Measurements from ENCODE around the gene PRKRA.

DNA sequence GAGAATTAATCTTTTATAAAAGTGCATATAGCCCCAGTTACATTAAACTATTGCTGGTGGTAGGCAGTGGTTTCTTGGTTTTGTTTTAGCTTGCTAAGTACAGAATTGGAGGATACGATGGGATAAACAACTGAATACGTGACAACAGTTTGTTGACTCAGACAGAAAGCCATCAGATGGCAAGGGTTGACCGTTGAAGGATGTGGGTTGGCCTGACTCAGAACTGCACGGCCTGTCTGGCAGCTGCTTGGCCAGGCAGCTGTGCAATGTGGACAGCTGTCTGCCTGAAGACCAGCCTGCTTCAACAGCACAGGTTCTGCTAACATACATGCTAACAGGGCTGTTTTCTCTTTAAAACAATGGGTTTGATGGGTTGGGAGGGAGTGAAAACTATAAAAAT is 46.6 kb downstream of the PRKRA start:
- TF ChIP-seq POLR2AphosphoS5 (IDR thresholded peaks at IDR 0.05; ENCODE audit: low read depth, low read length) (no peak), SIN3A (IDR thresholded peaks at IDR 0.05; ENCODE audit: borderline replicate concordance, insufficient read depth, low read depth, low read length) (no peak), TCF7L2 (IDR thresholded peaks at IDR 0.05; ENCODE audit: low read depth, low read length) (no peak)
- TF ChIP-seq, protein P1, sequence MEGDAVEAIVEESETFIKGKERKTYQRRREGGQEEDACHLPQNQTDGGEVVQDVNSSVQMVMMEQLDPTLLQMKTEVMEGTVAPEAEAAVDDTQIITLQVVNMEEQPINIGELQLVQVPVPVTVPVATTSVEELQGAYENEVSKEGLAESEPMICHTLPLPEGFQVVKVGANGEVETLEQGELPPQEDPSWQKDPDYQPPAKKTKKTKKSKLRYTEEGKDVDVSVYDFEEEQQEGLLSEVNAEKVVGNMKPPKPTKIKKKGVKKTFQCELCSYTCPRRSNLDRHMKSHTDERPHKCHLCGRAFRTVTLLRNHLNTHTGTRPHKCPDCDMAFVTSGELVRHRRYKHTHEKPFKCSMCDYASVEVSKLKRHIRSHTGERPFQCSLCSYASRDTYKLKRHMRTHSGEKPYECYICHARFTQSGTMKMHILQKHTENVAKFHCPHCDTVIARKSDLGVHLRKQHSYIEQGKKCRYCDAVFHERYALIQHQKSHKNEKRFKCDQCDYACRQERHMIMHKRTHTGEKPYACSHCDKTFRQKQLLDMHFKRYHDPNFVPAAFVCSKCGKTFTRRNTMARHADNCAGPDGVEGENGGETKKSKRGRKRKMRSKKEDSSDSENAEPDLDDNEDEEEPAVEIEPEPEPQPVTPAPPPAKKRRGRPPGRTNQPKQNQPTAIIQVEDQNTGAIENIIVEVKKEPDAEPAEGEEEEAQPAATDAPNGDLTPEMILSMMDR (IDR thresholded peaks at IDR 0.05) = no peak
- TF ChIP-seq, protein P2, sequence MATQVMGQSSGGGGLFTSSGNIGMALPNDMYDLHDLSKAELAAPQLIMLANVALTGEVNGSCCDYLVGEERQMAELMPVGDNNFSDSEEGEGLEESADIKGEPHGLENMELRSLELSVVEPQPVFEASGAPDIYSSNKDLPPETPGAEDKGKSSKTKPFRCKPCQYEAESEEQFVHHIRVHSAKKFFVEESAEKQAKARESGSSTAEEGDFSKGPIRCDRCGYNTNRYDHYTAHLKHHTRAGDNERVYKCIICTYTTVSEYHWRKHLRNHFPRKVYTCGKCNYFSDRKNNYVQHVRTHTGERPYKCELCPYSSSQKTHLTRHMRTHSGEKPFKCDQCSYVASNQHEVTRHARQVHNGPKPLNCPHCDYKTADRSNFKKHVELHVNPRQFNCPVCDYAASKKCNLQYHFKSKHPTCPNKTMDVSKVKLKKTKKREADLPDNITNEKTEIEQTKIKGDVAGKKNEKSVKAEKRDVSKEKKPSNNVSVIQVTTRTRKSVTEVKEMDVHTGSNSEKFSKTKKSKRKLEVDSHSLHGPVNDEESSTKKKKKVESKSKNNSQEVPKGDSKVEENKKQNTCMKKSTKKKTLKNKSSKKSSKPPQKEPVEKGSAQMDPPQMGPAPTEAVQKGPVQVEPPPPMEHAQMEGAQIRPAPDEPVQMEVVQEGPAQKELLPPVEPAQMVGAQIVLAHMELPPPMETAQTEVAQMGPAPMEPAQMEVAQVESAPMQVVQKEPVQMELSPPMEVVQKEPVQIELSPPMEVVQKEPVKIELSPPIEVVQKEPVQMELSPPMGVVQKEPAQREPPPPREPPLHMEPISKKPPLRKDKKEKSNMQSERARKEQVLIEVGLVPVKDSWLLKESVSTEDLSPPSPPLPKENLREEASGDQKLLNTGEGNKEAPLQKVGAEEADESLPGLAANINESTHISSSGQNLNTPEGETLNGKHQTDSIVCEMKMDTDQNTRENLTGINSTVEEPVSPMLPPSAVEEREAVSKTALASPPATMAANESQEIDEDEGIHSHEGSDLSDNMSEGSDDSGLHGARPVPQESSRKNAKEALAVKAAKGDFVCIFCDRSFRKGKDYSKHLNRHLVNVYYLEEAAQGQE (IDR thresholded peaks at IDR 0.05; ENCODE audit: insufficient read depth in 1 of 2, low read depth in 2 of 2, low read length in 1 of 2) = no peak

Measured in Panc1 (cell line).